HG02943 (cell line): ENCODE results near the gene TCF7L2.

ENCODE experiments used
- ATAC-seq: cut with Tn5 transposase; IDR thresholded peaks from one replicate; pipeline ENCODE4 v1.9.1; 2021; ENCODE audit warnings: mild to moderate bottlenecking, low read depth, moderate library complexity; ENCODE audit not compliant: unreplicated experiment

Gene TCF7L2

GRCh38 chr10:113111900-113112853 lies 162.1 kb downstream of the TCF7L2 start:
- no peak for ATAC-seq

GRCh38 chr10:113113241-113113640 lies 163.2 kb downstream of the TCF7L2 start:
- no peak for ATAC-seq

- no peak for ATAC-seq
Observed at GRCh38 chr10:113113918-113114317, 163.9 kb downstream of the TCF7L2 start.

- ATAC-seq = no peak
Observed at GRCh38 chr10:113115556-113115955, 165.5 kb downstream of the TCF7L2 start.

GRCh38 chr10:113118882-113119281 lies 168.8 kb downstream of the TCF7L2 start:
- ATAC-seq = no peak

- no peak for ATAC-seq
Observed at GRCh38 chr10:113119801-113120200, 169.8 kb downstream of the TCF7L2 start.

- ATAC-seq = no peak
Observed at GRCh38 chr10:113121153-113121552, 171.1 kb downstream of the TCF7L2 start.

- ATAC-seq = no peak
Observed at GRCh38 chr10:113122947-113123346, 172.9 kb downstream of the TCF7L2 start.

GRCh38 chr10:113124724-113125123 lies 174.7 kb downstream of the TCF7L2 start:
- no peak for ATAC-seq

GRCh38 chr10:113125612-113126011 lies 175.6 kb downstream of the TCF7L2 start:
- no peak for ATAC-seq

- no peak for ATAC-seq
Observed at GRCh38 chr10:113126229-113127201, 176.5 kb downstream of the TCF7L2 start.

- ATAC-seq = no peak
Observed at GRCh38 chr10:113127261-113127900, 177.3 kb downstream of the TCF7L2 start.

- no peak for ATAC-seq
Observed at GRCh38 chr10:113127901-113128283, 177.8 kb downstream of the TCF7L2 start.

- no peak for ATAC-seq
Observed at GRCh38 chr10:113128450-113129070, 178.5 kb downstream of the TCF7L2 start.

- no peak for ATAC-seq
Observed at GRCh38 chr10:113129117-113129516, 179.1 kb downstream of the TCF7L2 start.

- ATAC-seq = no peak
Observed at GRCh38 chr10:113130014-113130641, 180.1 kb downstream of the TCF7L2 start.

- ATAC-seq = no peak
Observed at GRCh38 chr10:113131613-113132261, 181.7 kb downstream of the TCF7L2 start.

- ATAC-seq = no peak
Observed at GRCh38 chr10:113132591-113133121, 182.6 kb downstream of the TCF7L2 start.
